ENCODE results near the gene NBPF6. TPM values are rescaled to one million over a fixed set of nuclear protein-coding genes. Genes with fewer than 3 reads are reported as not detected.
"Not testable (repeated sequence)": the region's sequence is repeated elsewhere in the genome, so short reads cannot be mapped to it uniquely, and the experiment has no call there.

Gene NBPF6
- total RNA-seq, 1 experiment from 2014 or later: not detected

- H3K4me1 Mint-ChIP-seq (ENCODE audit: insufficient read depth, unreplicated experiment); DNase-seq (ENCODE audit: unreplicated experiment); H3K4me3 Mint-ChIP-seq (ENCODE audit: unreplicated experiment); H3K27me3 Mint-ChIP-seq (ENCODE audit: insufficient read depth, unreplicated experiment); POLR2A ChIA-PET; H3K36me3 Mint-ChIP-seq (ENCODE audit: insufficient read depth, unreplicated experiment); CTCF ChIA-PET; H3K9me3 Mint-ChIP-seq (ENCODE audit: unreplicated experiment); intact Hi-C loops (cut with micrococcal nuclease); H3K27ac Mint-ChIP-seq (ENCODE audit: low read depth, unreplicated experiment); BruUV-seq (replicated peaks): not testable (repeated sequence)
Observed at GRCh38 chr1:108458661-108459060, 8.5 kb downstream of the NBPF6 start.

- not testable (repeated sequence) for H3K4me1 Mint-ChIP-seq (ENCODE audit: insufficient read depth, unreplicated experiment); H3K9me3 Mint-ChIP-seq (ENCODE audit: unreplicated experiment); DNase-seq (ENCODE audit: unreplicated experiment)
Observed at GRCh38 chr1:108461758-108462157, 11.6 kb downstream of the NBPF6 start.

GRCh38 chr1:108463962-108464361 lies 13.8 kb downstream of the NBPF6 start:
- BruUV-seq (replicated peaks); CTCF ChIA-PET: not testable (repeated sequence)

More at GRCh38 chr1:108461758-108462157, 11.6 kb downstream of the NBPF6 start:
- BruUV-seq (replicated peaks); H3K4me3 Mint-ChIP-seq (ENCODE audit: unreplicated experiment); H3K27me3 Mint-ChIP-seq (ENCODE audit: insufficient read depth, unreplicated experiment); H3K36me3 Mint-ChIP-seq (ENCODE audit: insufficient read depth, unreplicated experiment); POLR2A ChIA-PET; H3K27ac Mint-ChIP-seq (ENCODE audit: low read depth, unreplicated experiment); intact Hi-C loops (cut with micrococcal nuclease); CTCF ChIA-PET: not testable (repeated sequence)

GRCh38 chr1:108466166-108466565 lies 16.0 kb downstream of the NBPF6 start:
- CTCF ChIA-PET; H3K27ac Mint-ChIP-seq (ENCODE audit: low read depth, unreplicated experiment); DNase-seq (ENCODE audit: unreplicated experiment); POLR2A ChIA-PET; H3K36me3 Mint-ChIP-seq (ENCODE audit: insufficient read depth, unreplicated experiment); H3K27me3 Mint-ChIP-seq (ENCODE audit: insufficient read depth, unreplicated experiment); H3K4me3 Mint-ChIP-seq (ENCODE audit: unreplicated experiment); H3K4me1 Mint-ChIP-seq (ENCODE audit: insufficient read depth, unreplicated experiment); BruUV-seq (replicated peaks); H3K9me3 Mint-ChIP-seq (ENCODE audit: unreplicated experiment); intact Hi-C loops (cut with micrococcal nuclease): not testable (repeated sequence)

More at GRCh38 chr1:108463962-108464361, 13.8 kb downstream of the NBPF6 start:
- H3K4me1 Mint-ChIP-seq (ENCODE audit: insufficient read depth, unreplicated experiment); POLR2A ChIA-PET; H3K36me3 Mint-ChIP-seq (ENCODE audit: insufficient read depth, unreplicated experiment); intact Hi-C loops (cut with micrococcal nuclease); DNase-seq (ENCODE audit: unreplicated experiment); H3K4me3 Mint-ChIP-seq (ENCODE audit: unreplicated experiment); H3K9me3 Mint-ChIP-seq (ENCODE audit: unreplicated experiment); H3K27me3 Mint-ChIP-seq (ENCODE audit: insufficient read depth, unreplicated experiment); H3K27ac Mint-ChIP-seq (ENCODE audit: low read depth, unreplicated experiment): not testable (repeated sequence)

GRCh38 chr1:108467155-108467554 lies 17.0 kb downstream of the NBPF6 start:
- H3K36me3 Mint-ChIP-seq (ENCODE audit: insufficient read depth, unreplicated experiment); H3K4me3 Mint-ChIP-seq (ENCODE audit: unreplicated experiment); intact Hi-C loops (cut with micrococcal nuclease); BruUV-seq (replicated peaks); H3K4me1 Mint-ChIP-seq (ENCODE audit: insufficient read depth, unreplicated experiment); H3K9me3 Mint-ChIP-seq (ENCODE audit: unreplicated experiment); CTCF ChIA-PET; DNase-seq (ENCODE audit: unreplicated experiment); POLR2A ChIA-PET; H3K27ac Mint-ChIP-seq (ENCODE audit: low read depth, unreplicated experiment); H3K27me3 Mint-ChIP-seq (ENCODE audit: insufficient read depth, unreplicated experiment): not testable (repeated sequence)

- H3K27ac Mint-ChIP-seq (ENCODE audit: low read depth, unreplicated experiment); H3K4me1 Mint-ChIP-seq (ENCODE audit: insufficient read depth, unreplicated experiment); BruUV-seq (replicated peaks); DNase-seq (ENCODE audit: unreplicated experiment); H3K9me3 Mint-ChIP-seq (ENCODE audit: unreplicated experiment); H3K36me3 Mint-ChIP-seq (ENCODE audit: insufficient read depth, unreplicated experiment); intact Hi-C loops (cut with micrococcal nuclease); H3K4me3 Mint-ChIP-seq (ENCODE audit: unreplicated experiment); CTCF ChIA-PET; POLR2A ChIA-PET: not testable (repeated sequence)
- peaks cover 39% of the 10 kb centered on the region for H3K27me3 Mint-ChIP-seq (ENCODE audit: insufficient read depth, unreplicated experiment)
Observed at GRCh38 chr1:108470750-108471149, 20.6 kb downstream of the NBPF6 start.

GRCh38 chr1:108474516-108474915 lies 24.4 kb downstream of the NBPF6 start:
- BruUV-seq (replicated peaks); intact Hi-C loops (cut with micrococcal nuclease); DNase-seq (ENCODE audit: unreplicated experiment); POLR2A ChIA-PET; CTCF ChIA-PET; H3K27ac Mint-ChIP-seq (ENCODE audit: low read depth, unreplicated experiment); H3K36me3 Mint-ChIP-seq (ENCODE audit: insufficient read depth, unreplicated experiment); H3K4me3 Mint-ChIP-seq (ENCODE audit: unreplicated experiment); H3K4me1 Mint-ChIP-seq (ENCODE audit: insufficient read depth, unreplicated experiment): not testable (repeated sequence)
- Mint-ChIP-seq H3K27me3 (ENCODE audit: insufficient read depth, unreplicated experiment) (peaks cover 46% of the 10 kb centered on the region), H3K9me3 (ENCODE audit: unreplicated experiment) (peaks cover 13% of the 10 kb centered on the region)
